NCI-H82 treated with DMSO at 0.1 percent for 48 hours (cell line): ENCODE data around the gene RBBP8NL.

Source experiments
- DNase-seq: peaks from one replicate; lab custom pipeline; 2025; ENCODE audit not compliant: unreplicated experiment; lab: John Stamatoyannopoulos, UW

Gene RBBP8NL

GRCh38 chr20:62408640-62409039 is 18.7 kb downstream of the RBBP8NL start:
- DNase-seq: no peak

- no peak for DNase-seq
These were observed 19.3 kb downstream of the RBBP8NL start for GRCh38 chr20:62408055-62408454.

DNA sequence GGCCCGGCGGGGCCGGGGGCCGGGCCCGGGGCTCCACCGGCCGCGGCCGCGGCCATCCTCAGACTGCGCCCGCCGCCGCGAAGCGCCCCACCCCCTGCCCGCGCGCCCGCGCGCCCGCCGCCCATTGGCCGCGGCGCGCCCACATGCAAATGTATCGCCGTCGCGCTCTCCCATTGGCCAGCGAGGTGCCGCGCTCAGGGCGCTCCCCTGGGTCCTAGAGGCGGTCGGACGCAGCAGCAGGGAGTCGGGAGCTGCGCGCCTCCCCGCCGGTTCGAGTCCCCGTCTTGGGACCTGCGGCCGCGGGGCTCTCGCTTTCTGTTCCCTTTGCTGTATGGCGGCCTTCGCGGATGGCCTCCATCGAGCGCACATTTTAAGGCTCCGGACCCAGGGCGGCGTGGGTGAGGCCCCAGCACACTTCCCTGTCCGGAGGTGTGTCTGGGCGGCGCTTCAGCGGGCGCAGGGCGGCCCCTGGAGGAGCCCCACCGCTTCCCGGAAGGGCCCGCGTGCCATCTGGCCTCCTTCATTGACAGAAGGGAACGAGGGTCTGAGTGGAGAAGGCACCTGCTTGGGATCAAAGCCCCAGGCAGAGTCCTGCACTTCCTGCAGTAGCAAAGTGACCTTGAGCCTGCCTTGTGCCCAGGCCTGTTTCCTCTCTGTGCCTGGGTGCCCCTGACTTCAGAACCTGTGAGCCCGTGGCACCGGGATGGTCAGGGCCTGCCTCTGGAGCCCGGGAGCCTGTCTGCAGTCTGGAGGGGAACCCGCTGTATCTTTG is 19.9 kb downstream of the RBBP8NL start, which contains the start of gene CABLES2:
TSS of gene CABLES2 (minus strand) at position 65 of the 772 bp plus-strand sequence. CDS start at position 56, 9 bp downstream.
- DNase-seq: peak; percentile 63

DNA sequence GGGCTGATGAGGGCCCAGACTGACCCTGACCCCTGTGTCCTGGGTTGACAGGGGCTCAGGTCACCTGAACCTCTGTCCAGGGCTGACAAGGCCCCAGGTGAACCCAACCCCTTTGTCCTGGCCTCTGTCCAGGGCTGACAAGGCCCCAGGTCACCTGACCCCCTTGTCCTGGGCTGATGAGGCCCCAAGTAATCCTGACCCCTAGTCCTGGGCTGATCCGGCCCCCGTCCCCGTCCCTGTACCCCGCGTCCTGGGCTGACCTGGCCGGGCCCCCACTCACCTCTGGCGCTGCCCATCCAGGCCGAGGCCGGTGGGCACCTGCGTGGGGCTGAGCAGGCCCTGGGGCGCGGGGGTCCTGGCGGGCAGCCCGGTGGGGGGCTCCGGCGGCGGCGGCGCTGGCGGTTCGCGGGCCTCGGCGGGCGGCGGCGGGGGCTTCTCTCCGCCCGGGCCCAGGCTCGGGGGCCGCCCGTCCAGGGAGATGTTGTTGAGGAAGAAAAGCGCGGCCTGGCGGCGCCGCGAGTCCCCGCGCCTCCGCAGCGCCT is 20.6 kb downstream of the RBBP8NL start:
- DNase-seq: no peak

DNA sequence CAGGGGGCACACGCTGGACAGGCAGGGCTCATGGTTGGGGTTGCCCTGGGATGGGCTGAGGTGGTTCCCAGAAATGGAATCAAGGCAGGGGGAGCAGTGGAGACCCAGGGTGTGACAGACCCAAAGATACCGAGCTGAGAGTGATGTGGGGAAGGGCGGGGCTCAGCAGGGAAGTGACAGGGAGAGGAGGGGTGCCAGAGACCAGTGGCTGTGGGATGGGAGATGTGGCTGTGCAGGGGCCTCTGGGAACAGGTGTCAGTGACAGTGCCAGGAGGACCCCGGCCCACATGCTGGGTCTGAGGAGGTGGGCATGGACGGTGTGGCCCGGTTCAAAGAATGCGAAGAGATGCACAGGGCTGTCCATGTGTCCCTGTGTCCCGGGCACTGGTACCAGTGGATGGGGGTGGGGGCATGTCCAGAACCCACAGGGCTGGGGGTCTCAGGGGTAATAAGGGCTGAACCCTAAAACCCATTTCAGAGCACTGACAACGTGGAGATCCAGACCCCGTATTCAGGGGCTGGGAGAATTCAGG is 21.3 kb downstream of the RBBP8NL start:
- no peak for DNase-seq

- no peak for DNase-seq
These were observed 22.0 kb downstream of the RBBP8NL start for GRCh38 chr20:62405108-62405980.

DNA sequence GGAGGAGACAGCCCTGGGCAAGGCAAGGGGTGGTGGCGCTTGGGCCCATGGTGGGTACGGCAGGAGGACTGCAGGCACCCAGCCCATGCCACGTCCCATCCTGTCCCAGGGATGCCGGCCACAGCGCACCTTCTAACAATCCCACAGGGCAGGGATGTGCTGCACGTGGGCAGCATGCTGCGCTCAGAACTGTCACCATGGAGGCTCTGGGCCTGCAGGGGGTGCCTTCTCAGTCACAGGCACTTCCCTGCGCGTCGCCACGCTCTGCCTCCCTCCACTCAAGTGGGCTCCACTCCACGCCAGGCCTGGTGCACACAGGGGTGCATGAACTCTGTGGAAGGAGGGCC is 22.6 kb downstream of the RBBP8NL start:
- no peak for DNase-seq

DNA sequence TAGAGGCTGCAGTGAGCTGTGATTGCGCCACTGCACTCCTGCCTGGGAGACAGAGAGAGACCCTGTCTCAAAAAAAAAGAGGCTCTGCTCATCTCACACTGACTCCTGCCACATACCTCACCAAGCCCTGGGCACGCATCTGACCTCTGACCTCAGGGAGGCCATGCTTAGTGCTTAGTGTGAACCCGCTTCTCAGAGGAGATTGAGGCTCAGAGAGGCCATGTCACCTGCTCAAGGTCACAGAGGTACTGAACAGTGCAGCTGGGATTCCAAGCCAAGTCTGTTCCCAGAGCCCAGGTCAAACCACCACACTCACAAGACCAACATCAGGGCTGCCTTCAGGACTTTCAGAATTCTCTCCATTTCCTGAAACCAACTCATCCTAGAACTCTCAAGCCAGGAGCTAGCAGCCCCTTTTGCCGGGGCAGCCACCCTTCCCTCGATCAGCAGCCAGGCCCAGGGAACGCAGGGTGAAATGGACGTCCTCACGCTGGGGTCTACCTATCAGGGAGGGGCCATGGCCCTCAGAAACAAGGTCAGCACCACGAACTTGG is 23.1 kb downstream of the RBBP8NL start:
- no peak for DNase-seq

DNA sequence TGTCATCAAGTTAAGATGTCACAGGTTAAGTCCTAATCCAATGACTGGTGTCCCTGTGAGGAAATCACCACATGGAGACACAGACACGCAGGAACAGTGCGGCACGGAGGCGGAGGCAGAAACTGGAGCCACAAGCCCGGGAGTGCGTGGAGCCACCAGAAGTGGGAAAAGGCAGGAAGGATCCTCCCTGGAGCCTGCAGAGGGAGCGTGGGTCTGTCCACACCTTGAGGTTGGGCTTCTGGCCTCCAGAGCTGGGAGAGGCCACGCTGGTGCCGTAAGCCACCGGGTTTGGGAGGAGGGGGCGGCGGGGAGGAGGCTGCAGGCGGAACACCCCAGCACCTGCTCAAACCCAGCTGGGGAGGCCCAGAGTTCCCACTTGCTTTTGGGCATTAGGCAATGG is 24.0 kb downstream of the RBBP8NL start:
- no peak for DNase-seq

- DNase-seq: no peak
These were observed 24.7 kb downstream of the RBBP8NL start for GRCh38 chr20:62402456-62403150.

DNA sequence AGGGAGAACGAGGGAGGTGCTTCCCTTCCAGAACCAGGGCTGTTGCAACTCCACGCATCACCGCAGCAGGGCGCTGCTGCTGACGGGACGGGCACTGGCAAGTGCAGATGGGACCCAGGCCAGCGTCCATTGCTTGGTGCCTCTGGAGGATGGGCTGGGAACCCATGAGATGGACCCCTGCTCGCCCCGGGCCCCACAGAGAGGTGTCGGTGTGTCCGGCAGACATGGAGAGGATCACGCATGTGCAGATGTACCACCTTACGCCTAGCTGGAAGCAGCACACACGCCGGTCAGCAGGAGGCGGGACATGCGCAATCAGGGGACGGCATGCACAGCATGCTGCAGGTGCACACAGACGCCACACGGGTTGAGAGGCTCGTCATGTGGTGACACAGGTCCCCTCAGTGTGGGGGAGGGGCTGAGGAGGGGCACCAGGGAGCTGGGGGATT is 26.0 kb downstream of the RBBP8NL start:
- no peak for DNase-seq

GRCh38 chr20:62400541-62400940 is 26.8 kb downstream of the RBBP8NL start:
- DNase-seq: no peak

DNA sequence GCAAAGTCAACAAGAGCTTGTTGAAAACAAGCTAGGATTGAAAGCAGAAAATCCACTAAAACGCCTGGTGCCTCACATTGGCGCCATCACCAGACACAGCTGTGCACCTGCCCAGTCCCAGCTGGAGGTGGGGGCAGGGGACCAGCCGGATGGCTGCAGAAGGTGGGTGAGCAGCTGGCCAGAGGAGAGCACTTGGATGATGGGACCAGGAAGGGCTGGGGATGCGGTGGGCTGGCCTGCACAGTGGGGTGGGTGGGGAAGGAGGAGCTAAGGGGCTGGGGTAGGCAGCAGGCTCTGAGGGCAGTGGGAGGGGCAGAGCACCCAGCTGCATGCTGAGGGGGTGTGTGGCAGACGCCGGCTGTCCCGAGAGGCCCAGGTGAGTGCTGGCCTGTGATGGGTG is 27.3 kb downstream of the RBBP8NL start:
- peak; percentile 29 for DNase-seq

GRCh38 chr20:62398120-62398821 is 29.1 kb downstream of the RBBP8NL start:
- no peak for DNase-seq

- DNase-seq: no peak
These were observed 30.7 kb downstream of the RBBP8NL start for GRCh38 chr20:62396367-62397239.

DNA sequence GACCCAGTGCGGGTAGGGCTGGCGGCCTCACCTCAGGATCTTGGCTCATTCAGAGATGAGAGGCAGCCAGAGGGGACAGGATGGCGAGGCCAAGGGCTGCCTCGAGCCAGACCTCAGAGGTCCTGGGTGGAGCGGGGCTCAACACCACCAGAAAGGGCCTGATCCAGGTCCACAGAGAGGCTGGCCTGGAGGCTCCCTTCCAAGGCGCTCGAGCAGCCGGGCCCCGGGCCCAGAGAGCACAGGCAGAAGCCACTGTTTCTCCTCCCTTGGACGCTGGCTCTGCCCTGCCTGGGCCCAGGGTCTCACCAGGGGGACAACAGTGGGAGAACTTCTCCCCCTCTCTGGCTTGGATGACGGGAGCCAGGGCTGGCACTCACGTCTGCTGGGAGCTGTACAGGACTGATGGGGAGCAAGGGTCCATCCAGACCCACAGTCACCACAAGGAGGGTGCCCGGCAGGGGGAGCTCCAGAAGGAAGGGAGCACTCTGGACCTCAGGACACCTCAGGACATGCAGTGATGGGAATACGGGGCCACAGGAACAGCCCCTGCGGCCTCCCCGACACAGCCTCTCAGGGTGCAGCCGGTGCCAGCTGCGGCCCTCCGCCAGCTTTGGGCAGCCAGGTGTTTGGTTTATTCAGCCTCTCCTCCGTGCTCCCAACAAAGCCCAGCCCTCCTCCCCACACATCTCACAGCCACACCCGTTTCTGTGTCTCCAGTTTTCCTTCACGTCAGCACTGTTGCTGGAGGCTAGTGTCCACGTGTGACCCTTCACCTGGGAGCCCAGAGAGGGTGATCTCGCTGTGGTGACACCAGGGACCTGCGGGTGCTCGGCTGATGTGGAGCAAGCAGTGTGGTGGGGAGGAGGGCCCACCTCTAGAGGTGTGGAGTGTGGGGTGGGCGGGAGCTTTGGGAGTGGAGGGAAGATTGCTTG is 31.8 kb downstream of the RBBP8NL start:
- DNase-seq: no peak

GRCh38 chr20:62394248-62395245 is 32.8 kb downstream of the RBBP8NL start:
- no peak for DNase-seq
